Spleen (tissue), 11 donors: ENCODE data around the gene ZNF214. TPM values are rescaled to one million over a fixed set of nuclear protein-coding genes. Genes with fewer than 3 reads are reported as not detected.

Source experiments
- DNase-seq: peaks from one replicate; pipeline ENCODE4 v3.0.0-alpha.2; 2020
- H3K27ac ChIP-seq, 8 donors: fragments of 200-600 bp; sonication (generic) in 7 of 8; 1 replicate in 4 of 8; 2 replicates in 4 of 8; pipeline versions ENCODE4 v1.5.0 to v1.8.0; 2016 to 2021; ENCODE audit warnings: inconsistent platforms in 4 of 8, mild to moderate bottlenecking in 4 of 8, moderate library complexity in 1 of 8
- H3K27me3 ChIP-seq, 7 donors: fragments of 200-600 bp; sonication (generic) in 6 of 7; replicated peaks in 1 of 7; 1 replicate in 4 of 7; 2 replicates in 3 of 7; pipeline versions ENCODE4 v1.5.0 to v1.8.0; 2016 to 2021; ENCODE audit warnings: inconsistent platforms in 3 of 7, mild to moderate bottlenecking in 1 of 7
- H3K36me3 ChIP-seq, 6 donors: fragments of 200-600 bp; sonication (generic) in 5 of 6; 1 replicate in 4 of 6; 2 replicates in 2 of 6; pipeline versions ENCODE4 v1.5.0 to v1.8.0; 2016 to 2021; ENCODE audit warnings: inconsistent platforms in 2 of 6
- H3K4me1 ChIP-seq, 6 donors: fragments of 200-600 bp; sonication (generic) in 5 of 6; 1 replicate in 3 of 6; 2 replicates in 3 of 6; pipeline versions ENCODE4 v1.5.0 to v1.8.0; 2016 to 2021; ENCODE audit warnings: inconsistent platforms in 3 of 6
- H3K4me3 ChIP-seq, 8 donors: fragments of 200-600 bp; sonication (generic) in 7 of 8; 1 replicate in 4 of 8; 2 replicates in 4 of 8; pipeline versions ENCODE4 v1.5.0 to v1.8.0; 2016 to 2021; ENCODE audit warnings: inconsistent platforms in 4 of 8, mild to moderate bottlenecking in 4 of 8, moderate library complexity in 2 of 8
- H3K9me3 ChIP-seq, 8 donors: fragments of 200-600 bp; sonication (generic) in 7 of 8; 1 replicate in 4 of 8; 2 replicates in 4 of 8; pipeline versions ENCODE4 v1.5.0 to v1.8.0; 2016 to 2021; ENCODE audit warnings: inconsistent platforms in 4 of 8
- CTCF ChIP-seq, 11 experiments: fragments of 200-600 bp in 7 of 11; fragments of 450-650 bp in 4 of 11; sonication (generic) in 4 of 11; IDR thresholded peaks in 8 of 11; conservative IDR thresholded peaks in 3 of 11; 1 replicate in 7 of 11; 2 replicates in 4 of 11; pipeline versions ENCODE4 v1.4.0 to v1.8.0; 2016 to 2021; ENCODE audit warnings: antibody characterized with exemption in 11 of 11, inconsistent platforms in 4 of 11, mild to moderate bottlenecking in 1 of 11
- POLR2A ChIP-seq, 3 donors: fragments of 450-650 bp; IDR thresholded peaks; one replicate each; pipeline ENCODE4 v1.5.1; 2017; ENCODE audit warnings: antibody characterized with exemption in 3 of 3, mild to moderate bottlenecking in 1 of 3
- POLR2AphosphoS5 ChIP-seq, 3 donors: sonication (generic); formaldehyde crosslinking; IDR thresholded peaks; one replicate each; pipeline ENCODE4 v1.5.1; 2017; ENCODE audit warnings: antibody characterized with exemption in 3 of 3
- WGBS, 5 donors: extraction: QIAGEN DNeasy Blood & Tissue Kit in 3 of 5; methylation state at CpG; one replicate each; pipeline versions ENCODE4 v1.1.5 to v1.1.7; 2013 to 2018; 5-methylcytosine and 5-hydroxymethylcytosine counted together
- intact Hi-C: fragments of 100-400 bp; cut with DNase I; formaldehyde crosslinking; loops from one replicate; pipeline ENCODE4 v1.15.0; 2023; ENCODE audit warnings: low total_unique reads
- polyA plus RNA-seq, 3 donors: library from polyadenylated mRNA; stranded (reverse); fragments of 200-250 nt; gene quantifications; one replicate each; pipeline ENCODE4 v1.2.1, GENCODE V29; 2013
- total RNA-seq, 7 donors: library from RNA; depleted of rRNA in 3 of 7; stranded (reverse); fragments of >200 nt in 3 of 7; fragmentation: NEBNext Ultra II Directional in 4 of 7; extraction: Animal tissue kit (Norgen Biotek cat#: 25700) in 4 of 7; gene quantifications; one replicate each; pipeline versions ENCODE4 v1.1.0 to v1.2.1, GENCODE V29; 2016 to 2021
- donor health status: healthy with polysubstance abuse.
- donor health status: DM: no; HTN: no; CAD: no; lungs with moderate emphysema.
- donor health status: DM: no; HTN: no; CAD: no.
- donor health status: Bipolar disorder and iron deficiency.
- donor health status: healthy.
- donor health status: DM: no; HTN: no; CAD: no.
- donor health status: DM: yes; HTN: yes; CAD: no.

ZNF214 gene
- total and polyA plus RNA-seq, 10 donors: 0.06 to 1.5 (median 0.59) TPM; not detected in 1

GRCh38 chr11:7056828-7057513 is 36.8 kb upstream of the ZNF214 start:
- intact Hi-C loops: no loop called here
- H3K27me3 ChIP-seq: no peaks in the 10 kb centered on the region
- H3K9me3 ChIP-seq: no peaks in the 10 kb centered on the region
- no peaks in the 10 kb centered on the region for H3K36me3 ChIP-seq
- DNase-seq: no peak
- WGBS, 5 donors: 62 to 83% (median 70%) methylated on average over 6 of the region's 6 CpGs
- H3K4me1 ChIP-seq: no peaks in the 10 kb centered on the region
- H3K4me3 ChIP-seq: no peak overlapping the region
- TF ChIP-seq CTCF (IDR thresholded peaks at IDR 0.05 in 8 of 11, conservative IDR thresholded peaks at IDR 0.05 in 3 of 11): no peak
- no peak for TF ChIP-seq POLR2AphosphoS5 (IDR thresholded peaks at IDR 0.05)
- no peak overlapping the region for H3K27ac ChIP-seq

- H3K4me3 ChIP-seq: no peak overlapping the region
- H3K27me3 ChIP-seq: no peaks in the 10 kb centered on the region
- no peaks in the 10 kb centered on the region for H3K9me3 ChIP-seq
- no peak overlapping the region for H3K27ac ChIP-seq
- no peaks in the 10 kb centered on the region for H3K36me3 ChIP-seq
- intact Hi-C loops: no loop called here
- no peaks in the 10 kb centered on the region for H3K4me1 ChIP-seq
- no peak for DNase-seq
- WGBS, 5 donors: 70 to 95% (median 88%) methylated on average over 1 of the region's 1 CpG
- TF ChIP-seq POLR2A (IDR thresholded peaks at IDR 0.05) (no peak), POLR2AphosphoS5 (IDR thresholded peaks at IDR 0.05) (no peak), CTCF (IDR thresholded peaks at IDR 0.05 in 8 of 11, conservative IDR thresholded peaks at IDR 0.05 in 3 of 11) (no peak)
These were observed 30.0 kb upstream of the ZNF214 start for GRCh38 chr11:7050191-7050590.

GRCh38 chr11:7046474-7047175 is 26.5 kb upstream of the ZNF214 start:
- Histone ChIP-seq H3K9me3 (no peaks in the 10 kb centered on the region), H3K4me3 (no peak overlapping the region), H3K27me3 (no peaks in the 10 kb centered on the region), H3K27ac (no peak overlapping the region), H3K4me1 (no peaks in the 10 kb centered on the region), H3K36me3 (no peaks in the 10 kb centered on the region)
- intact Hi-C loops: no loop called here
- no peak for DNase-seq
- WGBS, 5 donors: 67 to 84% (median 71%) methylated on average over 3 of the region's 3 CpGs
- TF ChIP-seq POLR2A (IDR thresholded peaks at IDR 0.05): no peak
- TF ChIP-seq POLR2AphosphoS5 (IDR thresholded peaks at IDR 0.05): no peak
- no peak for TF ChIP-seq CTCF (IDR thresholded peaks at IDR 0.05 in 8 of 11, conservative IDR thresholded peaks at IDR 0.05 in 3 of 11)

- WGBS, 5 donors: 82 to 95% (median 90%) methylated on average over 6 of the region's 6 CpGs
- intact Hi-C loops: no loop called here
- Histone ChIP-seq H3K27ac (no peak overlapping the region), H3K9me3 (no peaks in the 10 kb centered on the region), H3K27me3 (no peaks in the 10 kb centered on the region), H3K36me3 (no peaks in the 10 kb centered on the region), H3K4me1 (no peaks in the 10 kb centered on the region), H3K4me3 (no peak overlapping the region)
- TF ChIP-seq POLR2AphosphoS5 (IDR thresholded peaks at IDR 0.05) (no peak), POLR2A (IDR thresholded peaks at IDR 0.05) (no peak), CTCF (IDR thresholded peaks at IDR 0.05 in 8 of 11, conservative IDR thresholded peaks at IDR 0.05 in 3 of 11) (no peak)
- DNase-seq: no peak
These were observed 13.9 kb upstream of the ZNF214 start for GRCh38 chr11:7034019-7034418.
